IMR-90 (cell line): ENCODE results near the gene WNT4. TPM values are rescaled to one million over a fixed set of nuclear protein-coding genes. Genes with fewer than 3 reads are reported as not detected.

Source experiments
- ATAC-seq: fragments of 200-7000 bp; cut with Tn5 transposase; 2 replicates; pipeline ENCODE4 v1.9.1; 2020; ENCODE audit warnings: low read depth, mild to moderate bottlenecking, moderate library complexity
- BruUV-seq: library from RNA; stranded (reverse); fragments of 400-500 nt; replicated peaks from 2 replicates; lab custom pipeline; 2021; lab: Mats Ljungman, UMichigan
- CTCF ChIA-PET: fragments of 300-600 bp; formaldehyde crosslinking; extraction: SDS; loops from one replicate; lab custom pipeline; 2021; ENCODE audit warnings: antibody characterized with exemption; lab: Yijun Ruan, JAX
- POLR2A ChIA-PET: fragments of 300-600 bp; sonication (Branson Sonifier 250); formaldehyde crosslinking; loops from one replicate; lab custom pipeline; 2022; ENCODE audit warnings: antibody characterized with exemption; ENCODE audit not compliant: unreplicated experiment; lab: Charles Lee
- DNase-seq: peaks from one replicate; pipeline ENCODE4 v3.0.0; 2013
- H2AFZ ChIP-seq: replicated peaks from 2 replicates; pipeline ENCODE3; 2013; ENCODE audit warnings: low read length, mild to moderate bottlenecking; ENCODE audit not compliant: poor library complexity
- H2AK5ac ChIP-seq: 2 replicates; pipeline ENCODE4 v1.6.1; 2013; ENCODE audit warnings: low read depth, low read length, inconsistent platforms
- H2AK9ac ChIP-seq: replicated peaks from 2 replicates; pipeline ENCODE3; 2013; ENCODE audit warnings: mild to moderate bottlenecking, low read depth, low read length, moderate library complexity; ENCODE audit not compliant: poor library complexity
- H2BK120ac ChIP-seq: 2 replicates; pipeline ENCODE4 v1.6.1; 2013; ENCODE audit warnings: low read depth, low read length, inconsistent platforms
- H2BK15ac ChIP-seq: 3 replicates; pipeline ENCODE4 v1.6.1; 2013; ENCODE audit warnings: low read depth, low read length, inconsistent platforms
- H2BK20ac ChIP-seq: 2 replicates; pipeline ENCODE4 v1.6.1; 2013; ENCODE audit warnings: low read depth, mild to moderate bottlenecking, inconsistent platforms, low read length, moderate library complexity
- H2BK5ac ChIP-seq: 2 replicates; pipeline ENCODE4 v1.6.1; 2013; ENCODE audit warnings: mild to moderate bottlenecking, low read depth, low read length, inconsistent platforms; ENCODE audit not compliant: poor library complexity, severe bottlenecking
- H3K14ac ChIP-seq: replicated peaks from 2 replicates; pipeline ENCODE4 v1.6.1; 2013; ENCODE audit warnings: low read depth, low read length, inconsistent platforms
- H3K18ac ChIP-seq: 2 replicates; pipeline ENCODE4 v1.6.1; 2013; ENCODE audit warnings: low read depth, low read length, control low read depth
- H3K23ac ChIP-seq: 2 replicates; pipeline ENCODE4 v1.6.1; 2013; ENCODE audit warnings: low read depth, low read length, inconsistent platforms
- H3K27ac ChIP-seq: 2 replicates; pipeline ENCODE4 v1.5.1; 2013; ENCODE audit warnings: mild to moderate bottlenecking, control low read depth, low read length; ENCODE audit not compliant: insufficient read depth
- H3K27me3 ChIP-seq: 2 replicates; pipeline ENCODE4 v1.6.1; 2013; ENCODE audit warnings: low read length; ENCODE audit not compliant: control insufficient read depth, insufficient read depth
- H3K36me3 ChIP-seq: 2 replicates; pipeline ENCODE4 v1.6.1; 2013; ENCODE audit warnings: low read length, mixed read lengths; ENCODE audit not compliant: control insufficient read depth, insufficient read depth
- H3K4ac ChIP-seq: 2 replicates; pipeline ENCODE4 v1.6.1; 2013; ENCODE audit warnings: low read depth, low read length, inconsistent platforms
- H3K4me1 ChIP-seq: 2 replicates; pipeline ENCODE4 v1.6.1; 2013; ENCODE audit warnings: low read length, mixed read lengths; ENCODE audit not compliant: control insufficient read depth, insufficient read depth
- H3K4me2 ChIP-seq: 2 replicates; pipeline ENCODE4 v1.6.1; 2013; ENCODE audit warnings: low read depth, mild to moderate bottlenecking, control low read depth, low read length, moderate library complexity
- H3K4me3 ChIP-seq: 2 replicates; pipeline ENCODE4 v1.5.1; 2013; ENCODE audit warnings: low read depth, mild to moderate bottlenecking, control low read depth, low read length, moderate library complexity; ENCODE audit not compliant: insufficient read depth
- H3K56ac ChIP-seq: 2 replicates; pipeline ENCODE4 v1.6.1; 2013; ENCODE audit warnings: low read length, inconsistent platforms; ENCODE audit not compliant: insufficient read depth; ENCODE audit errors: extremely low read depth
- H3K79me1 ChIP-seq, 2 experiments: 2 replicates each; pipeline ENCODE4 v1.6.1; 2013; ENCODE audit warnings: low read length in 2 of 2, inconsistent platforms in 1 of 2, low read depth in 1 of 2
- H3K9ac ChIP-seq: 2 replicates; pipeline ENCODE4 v1.6.1; 2013; ENCODE audit warnings: low read depth, low read length, control low read depth
- H3K9me1 ChIP-seq: 2 replicates; pipeline ENCODE4 v1.6.1; 2013; ENCODE audit warnings: low read length, inconsistent platforms; ENCODE audit not compliant: insufficient read depth
- H3K9me3 ChIP-seq: 2 replicates; pipeline ENCODE4 v1.6.1; 2013; ENCODE audit warnings: low read length; ENCODE audit not compliant: control insufficient read depth, insufficient read depth
- H4K20me1 ChIP-seq: 2 replicates; pipeline ENCODE4 v1.6.1; 2013; ENCODE audit warnings: low read length, inconsistent platforms; ENCODE audit not compliant: insufficient read depth
- H4K5ac ChIP-seq: 2 replicates; pipeline ENCODE4 v1.6.1; 2013; ENCODE audit warnings: mild to moderate bottlenecking, low read depth, low read length, control low read depth
- H4K8ac ChIP-seq, 2 experiments: 2 replicates each; pipeline ENCODE4 v1.6.1; 2013; ENCODE audit warnings: low read depth in 2 of 2, low read length in 2 of 2, control low read depth in 1 of 2, inconsistent platforms in 1 of 2
- H4K91ac ChIP-seq: 2 replicates; pipeline ENCODE4 v1.6.1; 2013; ENCODE audit warnings: low read depth, low read length, inconsistent platforms; ENCODE audit not compliant: insufficient read depth
- BHLHE40 ChIP-seq: fragments of 150-350 bp; IDR thresholded peaks from 2 replicates; pipeline ENCODE4 v1.6.1; 2016; ENCODE audit warnings: mild to moderate bottlenecking, low read depth, low read length
- CEBPB ChIP-seq: IDR thresholded peaks from 2 replicates; pipeline ENCODE4 v1.6.1; 2012; ENCODE audit warnings: low read depth, low read length, improper control_type of control experiment
- CHD1 ChIP-seq: IDR thresholded peaks from 2 replicates; pipeline ENCODE4 v1.6.1; 2012; ENCODE audit warnings: low read depth, low read length, improper control_type of control experiment
- FOS ChIP-seq: fragments of 150-350 bp; IDR thresholded peaks from 2 replicates; pipeline ENCODE4 v1.6.1; 2016; ENCODE audit warnings: low read depth, low read length
- MAFK ChIP-seq: IDR thresholded peaks from 2 replicates; pipeline ENCODE4 v1.6.1; 2012; ENCODE audit warnings: low read depth, low read length, improper control_type of control experiment
- MAZ ChIP-seq: IDR thresholded peaks from 2 replicates; pipeline ENCODE4 v1.6.1; 2012; ENCODE audit warnings: low read depth, mild to moderate bottlenecking, low read length, improper control_type of control experiment, moderate library complexity, borderline replicate concordance
- MXI1 ChIP-seq: IDR thresholded peaks from 2 replicates; pipeline ENCODE4 v1.6.1; 2012; ENCODE audit warnings: low read depth, mild to moderate bottlenecking, low read length, moderate library complexity, borderline replicate concordance
- NFE2L2 ChIP-seq: fragments of 150-350 bp; IDR thresholded peaks from 2 replicates; pipeline ENCODE4 v1.6.1; 2016; ENCODE audit warnings: low read depth, mild to moderate bottlenecking, low read length
- POLR2A ChIP-seq: IDR thresholded peaks from 2 replicates; pipeline ENCODE4 v1.6.1; 2012; ENCODE audit warnings: mild to moderate bottlenecking, low read depth, low read length
- RAD21 ChIP-seq: IDR thresholded peaks from 2 replicates; pipeline ENCODE4 v1.6.1; 2012; ENCODE audit warnings: low read length, improper control_type of control experiment
- RCOR1 ChIP-seq: IDR thresholded peaks from 2 replicates; pipeline ENCODE4 v1.6.1; 2012; ENCODE audit warnings: mild to moderate bottlenecking, low read length, improper control_type of control experiment; ENCODE audit not compliant: insufficient replicate concordance
- RFX5 ChIP-seq: IDR thresholded peaks from 2 replicates; pipeline ENCODE4 v1.8.0; 2012; ENCODE audit warnings: low read depth, mild to moderate bottlenecking, low read length, moderate library complexity
- SMC3 ChIP-seq: fragments of 150-350 bp; IDR thresholded peaks from 2 replicates; pipeline ENCODE4 v1.6.1; 2016; ENCODE audit warnings: low read depth, mild to moderate bottlenecking, antibody characterized with exemption, low read length, moderate library complexity
- WGBS, 2 experiments: methylation state at CpG; one replicate each; pipeline versions ENCODE4 v1.1.5 to v1.1.7; 2013; ENCODE audit warnings: missing lambda C conversion rate in 2 of 2; ENCODE audit not compliant: insufficient read length in 1 of 2; ENCODE audit errors: extremely low coverage in 2 of 2; 5-methylcytosine and 5-hydroxymethylcytosine counted together
- dilution Hi-C: fragments of 300-500 bp; cut with HindIII; formaldehyde crosslinking; loops from one replicate; pipeline ENCODE4 v1.14.3; 2018; ENCODE audit warnings: low sequenced_read_pairs; ENCODE audit not compliant: unreplicated experiment
- in situ Hi-C: fragments of 300-500 bp; cut with MboI; formaldehyde crosslinking; loops from 3 replicates; pipeline ENCODE4 v1.14.3; 2019; ENCODE audit warnings: low sequenced_read_pairs, inconsistent platforms, mixed read lengths
- intact Hi-C: fragments of 100-400 bp; cut with micrococcal nuclease; formaldehyde crosslinking; loops from 2 replicates; pipeline ENCODE4 v1.10.0; 2022
- polyA plus RNA-seq, 3 experiments: library from polyadenylated mRNA; depleted of rRNA; stranded (reverse); fragments of >200 nt; gene quantifications; 2 replicates each; pipeline ENCODE4 v1.2.3, GENCODE V29; 2012; ENCODE audit warnings: low replicate concordance in 1 of 3
- total RNA-seq: library from RNA; depleted of rRNA; stranded (reverse); fragments of >200 nt; gene quantifications from 2 replicates; pipeline ENCODE4 v1.2.3, GENCODE V29; 2012
- TF ChIP-seq, protein P1 (sequence below): conservative IDR thresholded peaks from 2 replicates; pipeline ENCODE4 v1.5.1; 2012; ENCODE audit warnings: mild to moderate bottlenecking, low read depth, low read length, improper control_type of control experiment
- TF ChIP-seq, protein P2 (sequence below): fragments of 150-350 bp; IDR thresholded peaks from 2 replicates; pipeline ENCODE4 v1.6.1; 2017; ENCODE audit warnings: mild to moderate bottlenecking, antibody characterized with exemption, low read length, low read depth
- TF ChIP-seq, protein P3 (sequence below): fragments of 150-350 bp; IDR thresholded peaks from 2 replicates; pipeline ENCODE4 v1.6.1; 2016; ENCODE audit warnings: low read depth, mild to moderate bottlenecking, low read length, moderate library complexity, borderline replicate concordance

Gene WNT4
- total and polyA plus RNA-seq, 2 of the 4 experiments (the other 2 are of a cell fraction): not detected

DNA sequence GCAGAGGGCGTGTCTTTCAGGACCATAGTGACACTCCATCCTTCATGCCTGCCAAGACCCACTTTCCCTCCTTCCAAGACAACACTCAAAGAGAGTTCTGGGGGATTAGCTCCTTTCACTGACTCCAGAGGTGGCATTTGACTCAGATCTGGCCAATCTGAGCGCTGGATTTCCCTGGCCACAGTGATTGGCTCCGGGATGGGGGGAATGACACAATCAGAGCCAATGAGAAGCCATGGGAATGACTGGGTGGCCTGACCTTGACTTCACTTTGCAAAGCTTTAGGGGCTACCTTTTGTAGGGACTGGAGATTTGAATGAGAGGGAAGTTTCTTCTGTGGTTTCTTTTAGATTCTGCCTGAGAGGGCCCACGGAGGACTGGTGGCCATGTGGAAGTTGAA lies 26.9 kb upstream of the WNT4 start:
- CTCF ChIA-PET: no interaction called here
- Histone ChIP-seq H2AFZ (no peak overlapping the region), H3K4ac (no peak overlapping the region), H3K27ac (no peak overlapping the region), H3K9ac (no peak overlapping the region), H4K5ac (no peak overlapping the region), H3K9me1 (no peaks in the 10 kb centered on the region; the same call in 1 of the 2 replicates), H3K4me1 (no peaks in the 10 kb centered on the region), H3K18ac (no peak overlapping the region), H4K8ac (no peak overlapping the region), H4K91ac (no peak overlapping the region), H2BK15ac (no peak overlapping the region), H3K14ac (no peak overlapping the region), H2BK120ac (no peak overlapping the region), H2AK5ac (no peak overlapping the region), H3K23ac (no peak overlapping the region), H3K4me2 (no peak overlapping the region), H3K36me3 (no peaks in the 10 kb centered on the region), H3K56ac (no peak overlapping the region), H2BK5ac (no peak overlapping the region), H3K27me3 (peaks cover 55% of the 10 kb centered on the region), H3K79me1 (no peaks in the 10 kb centered on the region), H3K9me3 (peaks cover 6% of the 10 kb centered on the region), H3K4me3 (no peak overlapping the region), H2AK9ac (no peak overlapping the region), H4K20me1 (no peaks in the 10 kb centered on the region), H2BK20ac (no peak overlapping the region)
- BruUV-seq: no TSS peak
- WGBS, 2 experiments: 60% methylated on average over 1 of the region's 4 CpGs; no CpG with 5 or more reads in 1 of the 2 experiments
- dilution Hi-C loops (no loop called here), in situ Hi-C loops (no loop called here), intact Hi-C loops (no loop called here)
- POLR2A ChIA-PET: no interaction called here
- DNase-seq: no peak
- TF ChIP-seq, protein P1, sequence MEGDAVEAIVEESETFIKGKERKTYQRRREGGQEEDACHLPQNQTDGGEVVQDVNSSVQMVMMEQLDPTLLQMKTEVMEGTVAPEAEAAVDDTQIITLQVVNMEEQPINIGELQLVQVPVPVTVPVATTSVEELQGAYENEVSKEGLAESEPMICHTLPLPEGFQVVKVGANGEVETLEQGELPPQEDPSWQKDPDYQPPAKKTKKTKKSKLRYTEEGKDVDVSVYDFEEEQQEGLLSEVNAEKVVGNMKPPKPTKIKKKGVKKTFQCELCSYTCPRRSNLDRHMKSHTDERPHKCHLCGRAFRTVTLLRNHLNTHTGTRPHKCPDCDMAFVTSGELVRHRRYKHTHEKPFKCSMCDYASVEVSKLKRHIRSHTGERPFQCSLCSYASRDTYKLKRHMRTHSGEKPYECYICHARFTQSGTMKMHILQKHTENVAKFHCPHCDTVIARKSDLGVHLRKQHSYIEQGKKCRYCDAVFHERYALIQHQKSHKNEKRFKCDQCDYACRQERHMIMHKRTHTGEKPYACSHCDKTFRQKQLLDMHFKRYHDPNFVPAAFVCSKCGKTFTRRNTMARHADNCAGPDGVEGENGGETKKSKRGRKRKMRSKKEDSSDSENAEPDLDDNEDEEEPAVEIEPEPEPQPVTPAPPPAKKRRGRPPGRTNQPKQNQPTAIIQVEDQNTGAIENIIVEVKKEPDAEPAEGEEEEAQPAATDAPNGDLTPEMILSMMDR: no peak
- no peak for TF ChIP-seq SMC3
- TF ChIP-seq CEBPB: no peak
- no peak for TF ChIP-seq FOS
- TF ChIP-seq NFE2L2: no peak
- no peak for TF ChIP-seq RAD21
- TF ChIP-seq, protein P2, sequence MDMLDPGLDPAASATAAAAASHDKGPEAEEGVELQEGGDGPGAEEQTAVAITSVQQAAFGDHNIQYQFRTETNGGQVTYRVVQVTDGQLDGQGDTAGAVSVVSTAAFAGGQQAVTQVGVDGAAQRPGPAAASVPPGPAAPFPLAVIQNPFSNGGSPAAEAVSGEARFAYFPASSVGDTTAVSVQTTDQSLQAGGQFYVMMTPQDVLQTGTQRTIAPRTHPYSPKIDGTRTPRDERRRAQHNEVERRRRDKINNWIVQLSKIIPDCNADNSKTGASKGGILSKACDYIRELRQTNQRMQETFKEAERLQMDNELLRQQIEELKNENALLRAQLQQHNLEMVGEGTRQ: no peak
- TF ChIP-seq RFX5: no peak
- TF ChIP-seq, protein P3, sequence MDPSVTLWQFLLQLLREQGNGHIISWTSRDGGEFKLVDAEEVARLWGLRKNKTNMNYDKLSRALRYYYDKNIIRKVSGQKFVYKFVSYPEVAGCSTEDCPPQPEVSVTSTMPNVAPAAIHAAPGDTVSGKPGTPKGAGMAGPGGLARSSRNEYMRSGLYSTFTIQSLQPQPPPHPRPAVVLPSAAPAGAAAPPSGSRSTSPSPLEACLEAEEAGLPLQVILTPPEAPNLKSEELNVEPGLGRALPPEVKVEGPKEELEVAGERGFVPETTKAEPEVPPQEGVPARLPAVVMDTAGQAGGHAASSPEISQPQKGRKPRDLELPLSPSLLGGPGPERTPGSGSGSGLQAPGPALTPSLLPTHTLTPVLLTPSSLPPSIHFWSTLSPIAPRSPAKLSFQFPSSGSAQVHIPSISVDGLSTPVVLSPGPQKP: no peak
- TF ChIP-seq BHLHE40: no peak
- TF ChIP-seq RCOR1: no peak
- no peak for TF ChIP-seq CHD1
- TF ChIP-seq POLR2A: no peak
- no peak for TF ChIP-seq MAZ
- TF ChIP-seq MAFK: no peak
- TF ChIP-seq MXI1: no peak
- no peak for ATAC-seq
